Endothelial cell (in vitro differentiated cells): ENCODE measurements around the gene KRT84. TPM values are rescaled to one million over a fixed set of nuclear protein-coding genes. Genes with fewer than 3 reads are reported as not detected.

Experiments
- DNase-seq: peaks from one replicate; pipeline ENCODE4 v3.0.0; 2021; ENCODE audit warnings: low spot score
- H3K27ac Mint-ChIP-seq: one replicate; pipeline ENCODE4 v1.8.0; 2021; ENCODE audit warnings: mixed read lengths, inconsistent platforms; ENCODE audit not compliant: unreplicated experiment
- H3K27me3 Mint-ChIP-seq: one replicate; pipeline ENCODE4 v1.8.0; 2021; ENCODE audit warnings: mild to moderate bottlenecking, moderate library complexity, mixed read lengths, inconsistent platforms; ENCODE audit not compliant: unreplicated experiment
- H3K36me3 Mint-ChIP-seq: one replicate; pipeline ENCODE4 v1.8.0; 2021; ENCODE audit warnings: mild to moderate bottlenecking, low read depth, mixed read lengths, inconsistent platforms; ENCODE audit not compliant: unreplicated experiment
- H3K4me1 Mint-ChIP-seq: one replicate; pipeline ENCODE4 v1.8.0; 2021; ENCODE audit warnings: mild to moderate bottlenecking, mixed read lengths, inconsistent platforms; ENCODE audit not compliant: unreplicated experiment
- H3K4me3 Mint-ChIP-seq: one replicate; pipeline ENCODE4 v1.8.0; 2021; ENCODE audit warnings: mild to moderate bottlenecking, mixed read lengths, inconsistent platforms; ENCODE audit not compliant: unreplicated experiment
- H3K9me3 Mint-ChIP-seq: one replicate; pipeline ENCODE4 v1.8.0; 2021; ENCODE audit warnings: mixed read lengths, inconsistent platforms; ENCODE audit not compliant: unreplicated experiment
- total RNA-seq: library from RNA; stranded (reverse); fragmentation: NEBNext Ultra II Directional; extraction: Animal tissue kit (Norgen Biotek cat#: 25700); gene quantifications from one replicate; pipeline ENCODE4 v1.2.1, GENCODE V29; 2021; ENCODE audit not compliant: unreplicated experiment
- TF ChIP-seq, protein P1 (sequence below): fragments of 200-600 bp; sonication (generic); IDR thresholded peaks from one replicate; pipeline ENCODE4 v1.5.0; 2021; ENCODE audit warnings: antibody characterized with exemption; ENCODE audit not compliant: unreplicated experiment

The KRT84 gene
- total RNA-seq, 1 donor from 2014 or later, result not detected

DNA sequence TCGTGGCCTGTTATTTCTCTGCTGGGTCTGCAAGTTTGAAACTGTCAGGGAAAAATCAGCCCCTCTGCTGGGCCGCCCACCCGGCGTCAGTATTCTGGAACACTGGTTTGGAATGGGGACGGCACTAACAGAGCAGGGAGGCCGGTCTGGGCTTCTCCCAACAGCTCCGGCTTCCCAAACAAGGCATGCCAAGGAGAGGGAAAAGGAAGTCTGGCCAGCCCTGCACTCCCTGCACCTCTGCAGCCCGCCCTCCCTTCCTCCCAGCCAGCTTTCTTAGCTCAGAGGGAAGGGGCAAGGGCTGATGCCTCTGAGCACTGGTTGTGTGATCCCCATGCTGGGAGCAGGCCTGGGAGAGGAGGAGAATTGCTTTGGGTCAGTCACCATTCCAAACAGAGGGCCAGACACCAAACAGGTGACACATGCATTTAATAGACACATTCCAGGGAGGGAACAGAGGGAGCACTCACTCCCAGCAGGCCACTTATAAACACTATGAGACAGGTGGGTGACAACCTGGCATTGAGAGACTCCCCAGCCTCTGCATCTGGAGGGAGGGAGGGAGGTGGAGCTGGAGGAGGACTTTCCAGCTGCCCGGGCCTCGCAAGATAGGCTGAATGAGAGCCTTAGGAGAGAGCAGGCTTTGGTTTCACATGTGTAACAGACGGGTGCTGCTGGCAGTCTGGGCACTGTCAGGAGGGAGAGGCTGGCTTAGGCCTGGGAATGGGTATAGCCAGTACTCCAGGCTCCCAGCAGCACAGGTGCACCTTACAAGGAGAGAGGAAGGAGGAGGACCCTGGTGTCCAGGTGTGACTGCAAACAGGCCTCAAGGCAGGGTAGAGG is 38.4 kb upstream of the KRT84 start:
- Mint-ChIP-seq H3K9me3 (no peaks in the 10 kb centered on the region), H3K36me3 (no peaks in the 10 kb centered on the region), H3K27me3 (peaks cover 1% of the 10 kb centered on the region), H3K4me1 (peaks cover 9% of the 10 kb centered on the region), H3K27ac (no peak overlapping the region), H3K4me3 (no peak overlapping the region)
- peak; percentile 12 for DNase-seq
- TF ChIP-seq, protein P1, sequence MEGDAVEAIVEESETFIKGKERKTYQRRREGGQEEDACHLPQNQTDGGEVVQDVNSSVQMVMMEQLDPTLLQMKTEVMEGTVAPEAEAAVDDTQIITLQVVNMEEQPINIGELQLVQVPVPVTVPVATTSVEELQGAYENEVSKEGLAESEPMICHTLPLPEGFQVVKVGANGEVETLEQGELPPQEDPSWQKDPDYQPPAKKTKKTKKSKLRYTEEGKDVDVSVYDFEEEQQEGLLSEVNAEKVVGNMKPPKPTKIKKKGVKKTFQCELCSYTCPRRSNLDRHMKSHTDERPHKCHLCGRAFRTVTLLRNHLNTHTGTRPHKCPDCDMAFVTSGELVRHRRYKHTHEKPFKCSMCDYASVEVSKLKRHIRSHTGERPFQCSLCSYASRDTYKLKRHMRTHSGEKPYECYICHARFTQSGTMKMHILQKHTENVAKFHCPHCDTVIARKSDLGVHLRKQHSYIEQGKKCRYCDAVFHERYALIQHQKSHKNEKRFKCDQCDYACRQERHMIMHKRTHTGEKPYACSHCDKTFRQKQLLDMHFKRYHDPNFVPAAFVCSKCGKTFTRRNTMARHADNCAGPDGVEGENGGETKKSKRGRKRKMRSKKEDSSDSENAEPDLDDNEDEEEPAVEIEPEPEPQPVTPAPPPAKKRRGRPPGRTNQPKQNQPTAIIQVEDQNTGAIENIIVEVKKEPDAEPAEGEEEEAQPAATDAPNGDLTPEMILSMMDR, result no peak

DNA sequence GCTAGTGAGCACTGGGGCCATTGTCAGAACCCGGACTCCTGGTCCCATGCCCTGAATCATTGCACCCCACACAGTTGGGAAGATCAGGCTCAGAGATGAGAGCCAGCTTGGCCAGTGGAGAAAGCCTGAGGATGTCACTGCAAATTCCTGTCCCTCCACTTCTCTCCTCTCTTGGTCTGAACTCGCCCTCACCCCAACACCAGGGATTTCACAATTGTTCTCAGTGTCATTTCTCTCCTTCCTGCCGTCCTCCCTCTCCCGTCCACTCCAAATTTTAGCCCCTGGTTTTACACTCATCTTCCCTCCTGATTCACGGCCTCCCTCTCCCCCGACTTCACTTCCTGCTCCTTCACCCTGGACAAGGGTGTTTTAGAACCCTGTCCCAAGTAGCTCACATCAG is 37.6 kb upstream of the KRT84 start:
- Mint-ChIP-seq H3K27me3 (peaks cover 1% of the 10 kb centered on the region), H3K36me3 (no peaks in the 10 kb centered on the region), H3K4me1 (peaks cover 9% of the 10 kb centered on the region), H3K27ac (no peak overlapping the region), H3K9me3 (no peaks in the 10 kb centered on the region), H3K4me3 (no peak overlapping the region)
- TF ChIP-seq, protein P1, result no peak
- no peak for DNase-seq

DNA sequence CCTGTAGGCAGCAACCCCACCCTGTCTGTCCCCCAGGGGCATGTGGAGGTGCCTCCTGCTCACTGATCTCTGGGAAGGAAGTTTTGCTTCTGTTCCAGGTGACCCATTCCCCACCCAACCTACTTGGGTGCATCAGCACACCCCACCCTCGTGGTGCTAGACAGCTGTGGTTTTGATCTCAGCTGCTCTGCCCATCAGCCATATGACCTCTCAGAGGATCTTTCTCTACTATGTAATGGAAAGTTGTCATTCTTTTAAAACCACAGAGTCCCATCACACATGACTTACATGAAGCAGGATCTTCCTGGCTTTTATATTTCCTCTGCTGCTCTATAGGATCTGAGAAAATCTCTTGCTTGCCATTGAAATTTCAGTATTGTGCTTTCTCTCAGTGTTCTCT is 34.2 kb upstream of the KRT84 start:
- DNase-seq, result no peak
- no peaks in the 10 kb centered on the region for H3K36me3 Mint-ChIP-seq
- H3K27ac Mint-ChIP-seq, result no peak overlapping the region
- H3K27me3 Mint-ChIP-seq, result no peaks in the 10 kb centered on the region
- TF ChIP-seq, protein P1, result no peak
- H3K4me1 Mint-ChIP-seq, result peaks cover 9% of the 10 kb centered on the region
- H3K4me3 Mint-ChIP-seq, result no peak overlapping the region
- H3K9me3 Mint-ChIP-seq, result no peaks in the 10 kb centered on the region

DNA sequence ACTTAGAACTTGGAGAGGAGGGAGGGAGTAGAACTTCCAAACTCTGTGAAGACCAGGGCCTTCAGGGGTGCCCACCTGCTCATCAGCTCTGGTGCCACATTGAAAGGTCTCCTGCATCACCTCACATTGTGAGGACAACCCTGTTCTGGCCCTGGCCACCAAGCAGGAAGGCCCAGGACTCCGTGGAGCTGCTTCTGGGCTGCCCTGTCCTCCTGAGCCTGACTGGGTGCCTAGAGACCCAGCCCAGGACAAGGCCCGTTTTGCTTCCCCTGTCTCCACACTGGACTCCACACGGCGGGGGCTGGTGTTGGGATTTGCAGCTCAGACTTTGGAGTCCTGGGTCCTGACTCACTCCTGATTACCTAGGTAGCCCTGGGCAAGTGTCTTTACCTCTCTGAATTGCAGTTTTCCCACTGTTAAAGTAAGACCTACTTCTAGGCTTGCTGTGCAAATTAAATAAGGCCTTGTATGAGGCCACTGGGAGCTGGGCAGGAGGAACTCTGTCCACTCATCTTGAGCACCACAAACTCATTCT is 33.2 kb upstream of the KRT84 start:
- H3K4me3 Mint-ChIP-seq, result no peak overlapping the region
- no peaks in the 10 kb centered on the region for H3K27me3 Mint-ChIP-seq
- H3K4me1 Mint-ChIP-seq, result peaks cover 6% of the 10 kb centered on the region
- H3K9me3 Mint-ChIP-seq, result no peaks in the 10 kb centered on the region
- no peak overlapping the region for H3K27ac Mint-ChIP-seq
- DNase-seq, result no peak
- H3K36me3 Mint-ChIP-seq, result no peaks in the 10 kb centered on the region
- TF ChIP-seq, protein P1, result no peak

DNA sequence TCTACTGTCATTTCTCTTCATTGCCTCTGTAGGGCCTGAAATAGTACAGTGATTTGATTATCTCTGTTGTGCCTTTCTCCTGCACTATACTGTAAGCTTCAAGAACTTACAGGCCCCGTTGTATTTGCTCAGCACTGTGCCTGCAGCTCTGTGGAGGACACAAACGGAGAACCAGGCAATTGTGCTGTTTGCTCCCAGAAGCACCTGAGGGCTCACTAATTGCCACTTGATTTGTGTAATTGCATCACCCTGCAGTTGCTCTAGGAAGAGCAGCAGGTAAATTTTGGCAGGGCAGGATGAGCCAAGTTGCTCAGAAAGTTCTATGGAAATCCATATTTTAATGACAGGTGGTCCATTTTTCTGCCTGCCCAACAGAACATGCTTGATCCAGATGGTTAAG is 32.3 kb upstream of the KRT84 start:
- no peak overlapping the region for H3K4me3 Mint-ChIP-seq
- no peaks in the 10 kb centered on the region for H3K36me3 Mint-ChIP-seq
- H3K4me1 Mint-ChIP-seq, result no peaks in the 10 kb centered on the region
- TF ChIP-seq, protein P1, result no peak
- H3K9me3 Mint-ChIP-seq, result no peaks in the 10 kb centered on the region
- DNase-seq, result no peak
- peaks cover 2% of the 10 kb centered on the region for H3K27me3 Mint-ChIP-seq
- H3K27ac Mint-ChIP-seq, result no peak overlapping the region
